Measurements from ENCODE around the gene RSRC1. TPM values are rescaled to one million over a fixed set of nuclear protein-coding genes. Genes with fewer than 3 reads are reported as not detected.

Gene RSRC1
- total RNA-seq, 2 donors from 2014 or later = 28.5 to 32.0 TPM

GRCh38 chr3:158244274-158244673, 134.4 kb downstream of the RSRC1 start:
- no peak overlapping the region for H3K4me3 ChIP-seq
- H3K36me3 ChIP-seq = no peaks in the 10 kb centered on the region
- no peak overlapping the region for H3K9ac ChIP-seq (ENCODE audit: low read depth in 2 of 2, low read length in 2 of 2)
- no peak for DNase-seq
- H3K27me3 ChIP-seq = no peaks in the 10 kb centered on the region
- TF ChIP-seq CTCF (IDR thresholded peaks at IDR 0.05) = no peak
- intact Hi-C loops (cut with DNase I) = no loop called here
- no peak overlapping the region for H3K27ac ChIP-seq
- no peaks in the 10 kb centered on the region for H3K4me1 ChIP-seq
- H3K9me3 ChIP-seq = no peaks in the 10 kb centered on the region

GRCh38 chr3:158247288-158247687, 137.4 kb downstream of the RSRC1 start:
- Histone ChIP-seq H3K9me3 (no peaks in the 10 kb centered on the region), H3K27ac (no peak overlapping the region), H3K4me1 (no peaks in the 10 kb centered on the region), H3K4me3 (no peak overlapping the region), H3K27me3 (no peaks in the 10 kb centered on the region), H3K9ac (ENCODE audit: low read depth in 2 of 2, low read length in 2 of 2) (no peak overlapping the region), H3K36me3 (no peaks in the 10 kb centered on the region)
- intact Hi-C loops (cut with DNase I) = no loop called here
- DNase-seq = no peak
- TF ChIP-seq CTCF (IDR thresholded peaks at IDR 0.05) = no peak

GRCh38 chr3:158248261-158248660, 138.4 kb downstream of the RSRC1 start:
- no peak overlapping the region for H3K9ac ChIP-seq (ENCODE audit: low read depth in 2 of 2, low read length in 2 of 2)
- no peak for DNase-seq
- H3K36me3 ChIP-seq = no peaks in the 10 kb centered on the region
- no peaks in the 10 kb centered on the region for H3K27me3 ChIP-seq
- H3K4me1 ChIP-seq = no peaks in the 10 kb centered on the region
- no peaks in the 10 kb centered on the region for H3K9me3 ChIP-seq
- H3K4me3 ChIP-seq = no peak overlapping the region
- no peak for TF ChIP-seq CTCF (IDR thresholded peaks at IDR 0.05)
- intact Hi-C loops (cut with DNase I) = no loop called here
- no peak overlapping the region for H3K27ac ChIP-seq

- Histone ChIP-seq H3K36me3 (no peaks in the 10 kb centered on the region), H3K27ac (no peak overlapping the region), H3K4me1 (no peaks in the 10 kb centered on the region), H3K9ac (ENCODE audit: low read depth in 2 of 2, low read length in 2 of 2) (no peak overlapping the region), H3K27me3 (no peaks in the 10 kb centered on the region), H3K4me3 (no peak overlapping the region), H3K9me3 (no peaks in the 10 kb centered on the region)
- no peak for TF ChIP-seq CTCF (IDR thresholded peaks at IDR 0.05)
- no peak for DNase-seq
- intact Hi-C loops (cut with DNase I) = no loop called here
Observed at GRCh38 chr3:158249183-158249582, 139.3 kb downstream of the RSRC1 start.

- Histone ChIP-seq H3K9ac (ENCODE audit: low read depth in 2 of 2, low read length in 2 of 2) (no peak overlapping the region), H3K4me3 (no peak overlapping the region), H3K27ac (no peak overlapping the region), H3K36me3 (no peaks in the 10 kb centered on the region), H3K27me3 (no peaks in the 10 kb centered on the region), H3K9me3 (no peaks in the 10 kb centered on the region), H3K4me1 (no peaks in the 10 kb centered on the region)
- no peak for DNase-seq
- no peak for TF ChIP-seq CTCF (IDR thresholded peaks at IDR 0.05)
- intact Hi-C loops (cut with DNase I) = no loop called here
Observed at GRCh38 chr3:158258619-158259018, 148.7 kb downstream of the RSRC1 start.

GRCh38 chr3:158260392-158260791, 150.5 kb downstream of the RSRC1 start:
- intact Hi-C loops (cut with DNase I) = no loop called here
- no peaks in the 10 kb centered on the region for H3K27me3 ChIP-seq
- no peak overlapping the region for H3K27ac ChIP-seq
- H3K36me3 ChIP-seq = no peaks in the 10 kb centered on the region
- TF ChIP-seq CTCF (IDR thresholded peaks at IDR 0.05) = no peak
- H3K9me3 ChIP-seq = no peaks in the 10 kb centered on the region
- no peak for DNase-seq
- no peak overlapping the region for H3K4me3 ChIP-seq
- no peaks in the 10 kb centered on the region for H3K4me1 ChIP-seq
- H3K9ac ChIP-seq (ENCODE audit: low read depth in 2 of 2, low read length in 2 of 2) = no peak overlapping the region
